SK-N-MC (cell line): ENCODE data around the gene CDH1.

Experiments used
- EZH2 ChIP-seq: fragments of 200-600 bp; sonication (generic); IDR thresholded peaks from one replicate; pipeline ENCODE4 v1.6.1; 2017; ENCODE audit warnings: antibody characterized with exemption
- FOXP2 ChIP-seq: optimal IDR thresholded peaks from 2 replicates; pipeline ENCODE3; 2011; ENCODE audit warnings: mild to moderate bottlenecking, moderate library complexity; ENCODE audit not compliant: insufficient read depth; ENCODE audit errors: extremely low read length, control extremely low read depth
- POLR2AphosphoS5 ChIP-seq: IDR thresholded peaks from 2 replicates; pipeline ENCODE4 v1.6.1; 2012; ENCODE audit warnings: mild to moderate bottlenecking, low read depth, low read length, borderline replicate concordance

GRCh38 chr16:68719993-68720489, 17.1 kb upstream of the CDH1 start:
- no peak for TF ChIP-seq POLR2AphosphoS5
- no peak for TF ChIP-seq EZH2
- TF ChIP-seq FOXP2: no peak
